H9 (cell line): ENCODE measurements around the gene TRIM40. TPM values are rescaled to one million over a fixed set of nuclear protein-coding genes. Genes with fewer than 3 reads are reported as not detected.

Source experiments
- DNase-seq: peaks from one replicate; pipeline ENCODE4 v3.0.0-alpha.2; 2017
- H2AFZ ChIP-seq: one replicate; pipeline ENCODE4 v1.6.1; 2013; ENCODE audit warnings: mild to moderate bottlenecking, low read length, control low read depth, moderate library complexity
- H2AK5ac ChIP-seq: 2 replicates; pipeline ENCODE4 v1.6.1; 2013; ENCODE audit warnings: low read length, control low read depth, mixed read lengths; ENCODE audit not compliant: insufficient read length
- H2BK120ac ChIP-seq: one replicate; pipeline ENCODE4 v1.6.1; 2013; ENCODE audit warnings: low read depth, mild to moderate bottlenecking, low read length, control low read depth, inconsistent platforms; ENCODE audit not compliant: poor library complexity, severe bottlenecking
- H2BK12ac ChIP-seq: 2 replicates; pipeline ENCODE4 v1.6.1; 2013; ENCODE audit warnings: low read length, control low read depth, mixed read lengths, low read depth; ENCODE audit not compliant: insufficient read length
- H2BK15ac ChIP-seq: 2 replicates; pipeline ENCODE4 v1.6.1; 2013; ENCODE audit warnings: low read depth, low read length, control low read depth
- H2BK20ac ChIP-seq: one replicate; pipeline ENCODE4 v1.6.1; 2013; ENCODE audit warnings: low read depth, mild to moderate bottlenecking, low read length, control low read depth, inconsistent platforms; ENCODE audit not compliant: poor library complexity, severe bottlenecking
- H2BK5ac ChIP-seq: 2 replicates; pipeline ENCODE4 v1.6.1; 2013; ENCODE audit warnings: low read length, control low read depth, mixed read lengths; ENCODE audit not compliant: insufficient read length
- H3K14ac ChIP-seq: 2 replicates; pipeline ENCODE4 v1.6.1; 2013; ENCODE audit warnings: low read length, control low read depth; ENCODE audit not compliant: insufficient read depth
- H3K18ac ChIP-seq: 2 replicates; pipeline ENCODE4 v1.6.1; 2013; ENCODE audit warnings: low read depth, mild to moderate bottlenecking, mixed read lengths, low read length, control low read depth; ENCODE audit not compliant: insufficient read length
- H3K23ac ChIP-seq: 2 replicates; pipeline ENCODE4 v1.6.1; 2013; ENCODE audit warnings: low read length, control low read depth, mixed read lengths, low read depth; ENCODE audit not compliant: insufficient read length
- H3K23me2 ChIP-seq: 2 replicates; pipeline ENCODE4 v1.6.1; 2013; ENCODE audit warnings: low read depth, mild to moderate bottlenecking, mixed read lengths, low read length, control low read depth; ENCODE audit not compliant: insufficient read length, poor library complexity, severe bottlenecking
- H3K27ac ChIP-seq: 2 replicates; pipeline ENCODE4 v1.5.1; 2013; ENCODE audit warnings: low read length, control low read depth, mixed read lengths, low read depth; ENCODE audit not compliant: insufficient read length
- H3K27me3 ChIP-seq: 2 replicates; pipeline ENCODE4 v1.6.1; 2013; ENCODE audit warnings: low read length, control low read depth, inconsistent platforms; ENCODE audit not compliant: insufficient read depth
- H3K4ac ChIP-seq: 2 replicates; pipeline ENCODE4 v1.6.1; 2013; ENCODE audit warnings: low read depth, mild to moderate bottlenecking, control low read depth, inconsistent platforms, low read length, moderate library complexity
- H3K4me1 ChIP-seq: 2 replicates; pipeline ENCODE4 v1.6.1; 2013; ENCODE audit warnings: low read length, control low read depth, inconsistent platforms; ENCODE audit not compliant: insufficient read depth
- H3K4me2 ChIP-seq: 2 replicates; pipeline ENCODE4 v1.6.1; 2013; ENCODE audit warnings: low read length, control low read depth, mixed read lengths; ENCODE audit not compliant: insufficient read length, insufficient read depth
- H3K56ac ChIP-seq: 2 replicates; pipeline ENCODE4 v1.6.1; 2013; ENCODE audit warnings: low read depth, mild to moderate bottlenecking, mixed read lengths, low read length, control low read depth; ENCODE audit not compliant: insufficient read length
- H3K79me1 ChIP-seq: 2 replicates; pipeline ENCODE4 v1.6.1; 2013; ENCODE audit warnings: low read depth, mild to moderate bottlenecking, moderate library complexity, low read length, control low read depth, inconsistent platforms; ENCODE audit not compliant: insufficient read depth, poor library complexity, severe bottlenecking
- H3K79me2 ChIP-seq: 2 replicates; pipeline ENCODE4 v1.6.1; 2013; ENCODE audit warnings: low read length, control low read depth, inconsistent platforms; ENCODE audit not compliant: insufficient read depth
- H3K9ac ChIP-seq: 2 replicates; pipeline ENCODE4 v1.6.1; 2013; ENCODE audit warnings: low read length, control low read depth, mixed read lengths; ENCODE audit not compliant: insufficient read length; ENCODE audit errors: extremely low read depth
- H3K9me3 ChIP-seq: one replicate; pipeline ENCODE4 v1.6.1; 2013; ENCODE audit warnings: low read depth, low read length, inconsistent platforms; ENCODE audit not compliant: control insufficient read depth
- H3T11ph ChIP-seq: one replicate; pipeline ENCODE4 v1.6.1; 2013; ENCODE audit warnings: mild to moderate bottlenecking, low read length, control low read depth, inconsistent platforms
- H4K20me1 ChIP-seq: one replicate; pipeline ENCODE4 v1.6.1; 2013; ENCODE audit not compliant: control insufficient read depth, insufficient read length, insufficient read depth
- H4K5ac ChIP-seq: 2 replicates; pipeline ENCODE4 v1.6.1; 2013; ENCODE audit warnings: low read depth, mild to moderate bottlenecking, mixed read lengths, low read length, control low read depth; ENCODE audit not compliant: insufficient read length
- H4K8ac ChIP-seq: replicated peaks from 2 replicates; pipeline ENCODE4 v1.6.1; 2013; ENCODE audit warnings: low read length, control low read depth, mixed read lengths, low read depth; ENCODE audit not compliant: insufficient read length
- H4K91ac ChIP-seq: 2 replicates; pipeline ENCODE4 v1.6.1; 2013; ENCODE audit warnings: low read depth, mild to moderate bottlenecking, moderate library complexity, mixed read lengths, low read length, control low read depth; ENCODE audit not compliant: insufficient read length
- H3K27ac Mint-ChIP-seq, 3 experiments: 2 replicates in 2 of 3; 3 replicates in 1 of 3; pipeline ENCODE4 v1.8.0; 2020 to 2021; ENCODE audit warnings: mixed read lengths in 3 of 3, mild to moderate bottlenecking in 1 of 3, moderate library complexity in 1 of 3
- H3K27me3 Mint-ChIP-seq: 2 replicates; pipeline ENCODE4 v1.8.0; 2021; ENCODE audit warnings: low read depth, mild to moderate bottlenecking, moderate library complexity, mixed read lengths
- H3K36me3 Mint-ChIP-seq, 3 experiments: 2 replicates in 2 of 3; 3 replicates in 1 of 3; pipeline ENCODE4 v1.8.0; 2020 to 2021; ENCODE audit warnings: low read depth in 3 of 3, mixed read lengths in 3 of 3; ENCODE audit not compliant: insufficient read depth in 1 of 3
- H3K4me1 Mint-ChIP-seq, 2 experiments: 2 replicates each; pipeline ENCODE4 v1.8.0; 2020; ENCODE audit warnings: mixed read lengths in 2 of 2
- H3K4me3 Mint-ChIP-seq, 2 experiments: 2 replicates in 1 of 2; 3 replicates in 1 of 2; pipeline ENCODE4 v1.8.0; 2020 to 2021; ENCODE audit warnings: mild to moderate bottlenecking in 2 of 2, mixed read lengths in 2 of 2, moderate library complexity in 1 of 2
- H3K9me3 Mint-ChIP-seq, 2 experiments: 2 replicates in 1 of 2; 3 replicates in 1 of 2; pipeline ENCODE4 v1.8.0; 2020; ENCODE audit warnings: mild to moderate bottlenecking in 2 of 2, mixed read lengths in 2 of 2, moderate library complexity in 1 of 2
- total RNA-seq: library from RNA; stranded (reverse); gene quantifications from 2 replicates; pipeline ENCODE4 v1.2.1, GENCODE V29; 2021
- TF ChIP-seq, protein P1 (sequence below): fragments of 200-600 bp; sonication (generic); conservative IDR thresholded peaks from 3 replicates; pipeline ENCODE4 v1.8.0; 2021; ENCODE audit warnings: antibody characterized with exemption, mild to moderate bottlenecking

TRIM40 gene
- total RNA-seq, 1 experiment from 2014 or later = not detected

DNA sequence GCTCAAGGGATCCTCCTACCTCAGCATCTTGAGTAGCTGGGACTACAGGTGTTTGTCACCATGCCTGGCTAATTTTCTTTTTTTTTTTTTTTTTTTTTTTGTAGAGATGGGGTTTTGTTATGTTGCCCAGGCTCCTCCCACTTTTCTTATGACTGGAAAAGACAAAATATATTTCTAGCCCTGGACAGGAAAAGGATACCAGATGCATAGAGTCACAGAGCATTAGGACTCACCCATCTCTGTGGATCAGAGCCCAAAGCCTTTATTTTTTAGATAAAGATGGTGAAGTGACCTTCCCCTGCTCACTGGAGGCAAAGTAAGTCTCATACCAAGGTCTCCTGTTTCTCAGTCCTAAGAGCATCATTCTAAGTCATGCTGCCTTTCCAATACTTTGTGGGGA, 21.6 kb downstream of the TRIM40 start:
- Histone ChIP-seq H3K27me3 (no peaks in the 10 kb centered on the region), H4K20me1 (no peaks in the 10 kb centered on the region), H3K4me1 (no peaks in the 10 kb centered on the region), H4K5ac (no peak overlapping the region), H2AFZ (no peak overlapping the region), H2AK5ac (no peak overlapping the region), H3K18ac (no peak overlapping the region), H2BK12ac (no peak overlapping the region), H2BK15ac (no peak overlapping the region), H3K4me2 (no peak overlapping the region), H2BK120ac (no peak overlapping the region), H3K27ac (no peak overlapping the region), H3T11ph (no peak overlapping the region), H3K23me2 (no peaks in the 10 kb centered on the region), H2BK5ac (no peak overlapping the region), H3K23ac (no peak overlapping the region), H3K79me1 (no peaks in the 10 kb centered on the region), H3K79me2 (no peaks in the 10 kb centered on the region), H3K9ac (no peak overlapping the region), H3K56ac (no peak overlapping the region), H3K9me3 (no peaks in the 10 kb centered on the region), H4K91ac (no peak overlapping the region), H3K4ac (no peak overlapping the region), H4K8ac (no peak overlapping the region), H3K14ac (no peak overlapping the region), H2BK20ac (no peak overlapping the region)
- Mint-ChIP-seq H3K27me3 (peaks cover 67% of the 10 kb centered on the region), H3K9me3 (no peaks in the 10 kb centered on the region), H3K4me1 (no peaks in the 10 kb centered on the region; a peak in 1 of 4 replicates), H3K36me3 (no peaks in the 10 kb centered on the region), H3K27ac (no peak overlapping the region), H3K4me3 (no peak overlapping the region)
- TF ChIP-seq, protein P1, sequence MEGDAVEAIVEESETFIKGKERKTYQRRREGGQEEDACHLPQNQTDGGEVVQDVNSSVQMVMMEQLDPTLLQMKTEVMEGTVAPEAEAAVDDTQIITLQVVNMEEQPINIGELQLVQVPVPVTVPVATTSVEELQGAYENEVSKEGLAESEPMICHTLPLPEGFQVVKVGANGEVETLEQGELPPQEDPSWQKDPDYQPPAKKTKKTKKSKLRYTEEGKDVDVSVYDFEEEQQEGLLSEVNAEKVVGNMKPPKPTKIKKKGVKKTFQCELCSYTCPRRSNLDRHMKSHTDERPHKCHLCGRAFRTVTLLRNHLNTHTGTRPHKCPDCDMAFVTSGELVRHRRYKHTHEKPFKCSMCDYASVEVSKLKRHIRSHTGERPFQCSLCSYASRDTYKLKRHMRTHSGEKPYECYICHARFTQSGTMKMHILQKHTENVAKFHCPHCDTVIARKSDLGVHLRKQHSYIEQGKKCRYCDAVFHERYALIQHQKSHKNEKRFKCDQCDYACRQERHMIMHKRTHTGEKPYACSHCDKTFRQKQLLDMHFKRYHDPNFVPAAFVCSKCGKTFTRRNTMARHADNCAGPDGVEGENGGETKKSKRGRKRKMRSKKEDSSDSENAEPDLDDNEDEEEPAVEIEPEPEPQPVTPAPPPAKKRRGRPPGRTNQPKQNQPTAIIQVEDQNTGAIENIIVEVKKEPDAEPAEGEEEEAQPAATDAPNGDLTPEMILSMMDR = no peak
- no peak for DNase-seq
